Transverse colon (tissue), 4 donors: ENCODE data around the gene BANP.

Source experiments
- EP300 ChIP-seq: sonication (generic); formaldehyde crosslinking; IDR thresholded peaks from one replicate; pipeline ENCODE4 v1.6.1; 2017; ENCODE audit warnings: antibody characterized with exemption, low read depth
- POLR2A ChIP-seq: fragments of 450-650 bp; IDR thresholded peaks from one replicate; pipeline ENCODE4 v1.6.1; 2016; ENCODE audit warnings: antibody characterized with exemption, mild to moderate bottlenecking, moderate library complexity
- POLR2AphosphoS5 ChIP-seq, 3 donors: sonication (generic); formaldehyde crosslinking; IDR thresholded peaks; one replicate each; pipeline ENCODE4 v1.6.1; 2016; ENCODE audit warnings: antibody characterized with exemption in 3 of 3
- TF ChIP-seq, protein P1 (sequence below), 5 experiments: fragments of 200-600 bp in 3 of 5; fragments of 450-650 bp in 2 of 5; sonication (generic) in 3 of 5; IDR thresholded peaks; 1 replicate in 2 of 5; 2 replicates in 3 of 5; pipeline ENCODE4 v1.5.1; 2016 to 2017; ENCODE audit warnings: antibody characterized with exemption in 5 of 5, inconsistent platforms in 3 of 5, mild to moderate bottlenecking in 2 of 5, moderate library complexity in 1 of 5

DNA sequence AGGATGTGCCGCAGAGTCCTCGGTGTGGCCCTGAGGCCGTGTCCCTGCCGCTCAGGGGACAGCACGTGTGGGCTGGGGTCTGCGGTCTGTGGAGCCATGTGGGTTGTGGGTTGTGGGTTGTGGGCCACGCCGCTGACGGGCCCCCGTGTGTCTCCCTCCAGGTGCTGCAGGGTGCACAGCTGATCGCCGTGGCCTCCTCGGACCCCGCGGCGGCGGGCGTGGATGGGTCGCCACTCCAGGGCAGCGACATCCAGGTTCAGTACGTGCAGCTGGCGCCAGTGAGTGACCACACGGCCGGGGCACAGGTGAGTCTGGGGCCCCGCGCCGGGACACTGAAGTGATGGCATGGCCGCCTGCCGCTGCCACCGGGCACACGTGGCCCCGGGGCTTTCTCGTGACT, 120.7 kb downstream of the BANP start:
- TF ChIP-seq, protein P1, sequence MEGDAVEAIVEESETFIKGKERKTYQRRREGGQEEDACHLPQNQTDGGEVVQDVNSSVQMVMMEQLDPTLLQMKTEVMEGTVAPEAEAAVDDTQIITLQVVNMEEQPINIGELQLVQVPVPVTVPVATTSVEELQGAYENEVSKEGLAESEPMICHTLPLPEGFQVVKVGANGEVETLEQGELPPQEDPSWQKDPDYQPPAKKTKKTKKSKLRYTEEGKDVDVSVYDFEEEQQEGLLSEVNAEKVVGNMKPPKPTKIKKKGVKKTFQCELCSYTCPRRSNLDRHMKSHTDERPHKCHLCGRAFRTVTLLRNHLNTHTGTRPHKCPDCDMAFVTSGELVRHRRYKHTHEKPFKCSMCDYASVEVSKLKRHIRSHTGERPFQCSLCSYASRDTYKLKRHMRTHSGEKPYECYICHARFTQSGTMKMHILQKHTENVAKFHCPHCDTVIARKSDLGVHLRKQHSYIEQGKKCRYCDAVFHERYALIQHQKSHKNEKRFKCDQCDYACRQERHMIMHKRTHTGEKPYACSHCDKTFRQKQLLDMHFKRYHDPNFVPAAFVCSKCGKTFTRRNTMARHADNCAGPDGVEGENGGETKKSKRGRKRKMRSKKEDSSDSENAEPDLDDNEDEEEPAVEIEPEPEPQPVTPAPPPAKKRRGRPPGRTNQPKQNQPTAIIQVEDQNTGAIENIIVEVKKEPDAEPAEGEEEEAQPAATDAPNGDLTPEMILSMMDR (IDR thresholded peaks at IDR 0.05) = no peak
- TF ChIP-seq POLR2A (no peak), POLR2AphosphoS5 (IDR thresholded peaks at IDR 0.05) (no peak), EP300 (no peak)
